ENCODE measurements around the gene TIMM10.

DNA sequence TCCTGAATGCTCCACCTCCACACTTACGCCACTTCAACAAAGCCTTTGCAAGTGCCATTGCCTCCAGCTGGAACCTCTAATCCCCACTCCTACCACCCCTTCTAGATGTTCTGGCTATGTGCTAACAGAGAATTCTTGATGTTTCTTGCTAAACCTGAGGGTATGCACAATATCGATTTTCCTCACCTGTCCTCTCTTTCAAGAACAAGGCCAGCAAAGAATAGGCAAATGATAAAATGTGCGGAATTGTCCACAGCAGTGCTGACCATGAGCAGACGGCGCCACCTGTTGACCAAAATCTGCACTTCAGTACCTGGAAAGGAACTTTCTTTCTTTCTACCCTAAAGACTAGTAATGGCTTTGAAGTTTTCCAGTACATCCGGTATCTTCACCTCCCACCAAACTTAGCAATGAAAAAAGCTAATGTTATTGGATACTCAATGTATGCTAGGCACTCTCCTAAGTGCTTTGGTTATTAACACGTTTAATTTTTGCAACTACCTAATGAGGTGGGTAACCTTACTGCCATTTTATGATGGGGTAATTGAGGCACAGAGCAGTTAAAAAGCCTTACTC is 3.4 kb downstream of the TIMM10 start:
- TF ChIP-seq, protein P1, sequence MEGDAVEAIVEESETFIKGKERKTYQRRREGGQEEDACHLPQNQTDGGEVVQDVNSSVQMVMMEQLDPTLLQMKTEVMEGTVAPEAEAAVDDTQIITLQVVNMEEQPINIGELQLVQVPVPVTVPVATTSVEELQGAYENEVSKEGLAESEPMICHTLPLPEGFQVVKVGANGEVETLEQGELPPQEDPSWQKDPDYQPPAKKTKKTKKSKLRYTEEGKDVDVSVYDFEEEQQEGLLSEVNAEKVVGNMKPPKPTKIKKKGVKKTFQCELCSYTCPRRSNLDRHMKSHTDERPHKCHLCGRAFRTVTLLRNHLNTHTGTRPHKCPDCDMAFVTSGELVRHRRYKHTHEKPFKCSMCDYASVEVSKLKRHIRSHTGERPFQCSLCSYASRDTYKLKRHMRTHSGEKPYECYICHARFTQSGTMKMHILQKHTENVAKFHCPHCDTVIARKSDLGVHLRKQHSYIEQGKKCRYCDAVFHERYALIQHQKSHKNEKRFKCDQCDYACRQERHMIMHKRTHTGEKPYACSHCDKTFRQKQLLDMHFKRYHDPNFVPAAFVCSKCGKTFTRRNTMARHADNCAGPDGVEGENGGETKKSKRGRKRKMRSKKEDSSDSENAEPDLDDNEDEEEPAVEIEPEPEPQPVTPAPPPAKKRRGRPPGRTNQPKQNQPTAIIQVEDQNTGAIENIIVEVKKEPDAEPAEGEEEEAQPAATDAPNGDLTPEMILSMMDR (IDR thresholded peaks at IDR 0.05 in 4 of 5, conservative IDR thresholded peaks at IDR 0.05 in 1 of 5): peak; percentile 89 to 96 (median 94)
- TF ChIP-seq POLR2A (IDR thresholded peaks at IDR 0.05): no peak

All from gastrocnemius medialis (tissue), 4 donors.